M059J (cell line): ENCODE results near the gene SLC35E4. TPM values are rescaled to one million over a fixed set of nuclear protein-coding genes. Genes with fewer than 3 reads are reported as not detected.
A peak's percentile ranks its signal among the peaks of the same experiment; 100 is the strongest.
"Not testable (repeated sequence)": the region's sequence is repeated elsewhere in the genome, so short reads cannot be mapped to it uniquely, and the experiment has no call there.

ENCODE experiments used
- DNase-seq: peaks from one replicate; pipeline ENCODE4 v3.0.0-alpha.2; 2012; ENCODE audit warnings: low read depth
- total RNA-seq: library from RNA; depleted of rRNA; stranded (reverse); fragments of >200 nt; shearing (Covaris generic); gene quantifications from 2 replicates; pipeline ENCODE4 v1.2.3, GENCODE V29; 2014

The SLC35E4 gene
- total RNA-seq, 1 experiment from 2014 or later: 9.0 TPM

- no peak for DNase-seq
Observed at GRCh38 chr22:30650508-30651116, 15.0 kb downstream of the SLC35E4 start.

- no peak for DNase-seq
Observed at GRCh38 chr22:30652852-30653251, 17.3 kb downstream of the SLC35E4 start.

GRCh38 chr22:30654361-30654760, 18.8 kb downstream of the SLC35E4 start:
- no peak for DNase-seq

GRCh38 chr22:30655532-30655931, 20.0 kb downstream of the SLC35E4 start:
- no peak for DNase-seq

DNA sequence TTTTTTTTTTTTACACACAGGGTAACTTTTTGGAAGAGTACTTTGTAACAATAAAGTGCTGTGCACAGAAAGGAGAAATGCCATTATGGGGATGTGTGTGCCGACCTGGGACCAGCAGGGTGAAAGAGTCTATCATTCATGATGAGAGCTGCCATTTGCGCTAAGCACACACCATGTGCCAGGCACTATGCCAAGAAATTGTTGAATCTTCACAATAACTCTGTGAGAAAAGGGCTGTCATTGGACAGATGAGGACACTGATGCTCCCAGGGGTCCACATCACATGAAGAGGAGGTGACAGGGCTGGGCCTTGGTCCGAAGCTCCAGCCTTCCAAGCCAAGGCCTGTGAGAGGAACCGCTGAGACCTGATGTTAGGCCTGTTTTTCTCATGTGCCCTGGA, 26.5 kb downstream of the SLC35E4 start:
- DNase-seq: no peak

DNA sequence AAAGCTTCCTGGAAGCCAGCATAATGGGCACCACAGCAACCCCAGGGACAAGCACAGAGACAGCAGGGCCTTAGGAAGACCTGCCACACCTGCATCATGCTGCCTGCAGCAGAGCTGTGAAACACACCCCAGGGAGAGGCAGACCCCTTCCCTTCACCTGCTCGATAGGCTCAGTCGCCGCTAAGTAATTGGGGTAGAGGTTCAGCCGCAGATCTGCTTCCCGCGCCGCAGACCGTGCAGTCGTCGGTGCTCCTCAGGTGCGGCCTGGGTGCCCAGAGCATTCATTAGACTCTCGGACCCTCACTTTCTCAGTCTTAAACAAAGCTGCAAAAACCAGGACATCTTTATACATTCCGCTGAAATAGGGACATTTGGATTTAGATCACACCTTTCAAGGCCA, 29.2 kb downstream of the SLC35E4 start:
- DNase-seq: no peak

- DNase-seq: no peak
Observed at GRCh38 chr22:30665266-30665665, 29.7 kb downstream of the SLC35E4 start.

GRCh38 chr22:30665786-30666185, 30.2 kb downstream of the SLC35E4 start:
- DNase-seq: no peak

DNA sequence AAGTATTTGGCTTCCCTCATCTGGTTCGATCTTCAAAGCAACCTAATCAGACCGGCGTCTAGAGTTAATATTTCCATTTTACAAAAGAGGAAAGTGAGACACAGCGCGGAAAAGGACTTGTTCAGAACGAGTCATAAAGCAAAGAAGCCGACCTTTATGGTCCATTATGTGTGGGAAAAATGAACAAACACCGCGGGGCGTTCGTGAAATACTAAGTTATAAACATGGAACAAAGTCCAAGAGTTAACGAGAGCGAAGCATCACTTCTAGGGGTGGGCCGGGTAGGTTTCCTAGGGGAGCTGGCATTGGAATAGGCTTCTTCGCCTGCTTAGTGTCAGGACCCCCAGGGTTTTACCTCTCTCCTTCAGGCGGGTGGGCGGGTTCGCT, 31.5 kb downstream of the SLC35E4 start:
- no peak for DNase-seq

DNA sequence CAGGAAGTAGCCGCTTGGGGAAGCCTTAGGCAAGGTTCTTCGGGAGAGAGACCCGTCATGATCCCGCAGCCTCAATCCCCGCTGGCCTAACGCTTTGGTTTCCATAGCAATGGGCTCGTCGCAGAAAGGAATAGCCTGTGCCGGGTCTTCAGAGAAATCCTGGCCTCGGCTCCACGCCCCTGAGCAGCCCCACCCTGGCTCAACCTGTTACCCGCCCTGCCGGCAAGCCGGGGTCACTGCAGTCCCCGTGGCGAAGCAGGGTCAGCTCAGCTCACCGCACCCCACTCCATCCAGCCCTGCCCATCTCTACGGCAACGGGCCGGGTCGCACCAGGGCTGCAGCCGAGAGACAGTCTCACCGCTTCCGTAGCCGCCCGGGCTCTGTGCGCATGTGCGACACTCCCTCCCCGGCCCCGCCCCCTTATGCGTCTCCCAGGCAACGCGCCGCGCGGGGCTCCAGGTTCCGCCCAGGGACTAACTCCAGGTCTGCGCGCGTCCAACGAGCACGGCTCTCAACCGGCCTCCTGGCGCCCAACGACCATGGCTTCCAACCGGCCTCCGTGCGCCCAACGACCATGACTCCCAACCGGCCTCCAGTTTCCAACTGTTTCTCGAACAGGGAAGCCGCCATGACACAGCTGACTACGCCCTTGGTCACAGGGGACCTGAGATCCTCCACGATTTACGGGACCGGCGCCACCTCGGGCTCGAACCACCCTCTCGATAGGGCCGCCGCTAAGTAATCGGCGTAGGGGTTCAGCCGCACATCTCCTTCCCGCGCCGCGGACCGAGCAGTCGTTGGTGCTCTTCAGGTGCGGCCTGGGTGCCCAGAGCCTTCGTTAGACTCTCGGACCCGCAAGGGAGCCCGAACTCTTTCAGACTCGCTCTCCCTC, 32.2 kb downstream of the SLC35E4 start, which contains the start of gene DUSP18:
Gene DUSP18, minus strand, starts transcription at position 382 of the 892 bp plus-strand sequence. CDS start 3,872 bp downstream, outside the sequence.
- DNase-seq: peak; percentile 86

- peak; percentile 23 for DNase-seq
Observed at GRCh38 chr22:30668386-30668710, 32.8 kb downstream of the SLC35E4 start.

GRCh38 chr22:30671071-30671470, 35.5 kb downstream of the SLC35E4 start:
- no peak for DNase-seq

DNA sequence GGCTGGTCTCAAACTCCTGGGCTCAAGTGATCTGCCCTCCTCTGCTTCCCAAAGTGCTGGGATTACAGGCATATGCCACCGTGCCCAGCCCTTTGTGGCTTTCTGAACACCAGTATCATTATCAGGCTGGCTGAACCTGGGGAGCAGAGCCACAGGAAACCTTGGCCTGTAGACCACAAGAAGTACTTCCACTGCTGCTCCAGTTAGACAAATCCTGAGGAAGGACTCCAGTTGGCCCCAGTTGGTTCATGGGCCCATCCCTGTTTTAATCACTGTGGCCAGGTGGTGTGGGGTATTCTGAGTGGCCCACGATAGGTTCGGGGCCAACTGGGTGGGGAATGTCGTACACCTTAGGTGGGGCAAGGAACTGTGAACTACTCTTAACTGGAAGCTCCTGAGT, 37.6 kb downstream of the SLC35E4 start:
- no peak for DNase-seq

DNA sequence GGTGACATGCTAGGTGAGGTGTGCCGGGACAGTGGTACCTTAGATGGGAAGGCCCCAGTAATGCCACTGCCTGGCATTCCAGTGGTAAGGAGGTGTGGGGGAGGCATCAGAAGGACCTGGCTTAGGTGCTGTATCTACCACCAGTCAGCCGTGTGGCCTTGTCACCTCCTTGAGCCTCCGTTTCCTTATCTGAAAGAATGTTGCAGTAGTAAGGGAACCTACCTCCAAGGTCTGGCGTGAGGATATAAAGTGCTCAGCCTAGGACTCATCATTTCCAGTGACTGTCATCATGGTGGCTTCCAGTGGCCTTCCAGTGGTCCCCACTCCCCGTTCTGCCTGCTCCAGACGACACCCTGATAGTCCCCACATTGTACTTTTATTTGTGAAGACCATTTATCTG, 38.9 kb downstream of the SLC35E4 start:
- no peak for DNase-seq

GRCh38 chr22:30675436-30675835, 39.9 kb downstream of the SLC35E4 start:
- no peak for DNase-seq

GRCh38 chr22:30676565-30676964, 41.0 kb downstream of the SLC35E4 start:
- not testable (repeated sequence) for DNase-seq

GRCh38 chr22:30679895-30680690, 44.5 kb downstream of the SLC35E4 start:
- not testable (repeated sequence) for DNase-seq

- no peak for DNase-seq
Observed at GRCh38 chr22:30680991-30681770, 45.6 kb downstream of the SLC35E4 start.

DNA sequence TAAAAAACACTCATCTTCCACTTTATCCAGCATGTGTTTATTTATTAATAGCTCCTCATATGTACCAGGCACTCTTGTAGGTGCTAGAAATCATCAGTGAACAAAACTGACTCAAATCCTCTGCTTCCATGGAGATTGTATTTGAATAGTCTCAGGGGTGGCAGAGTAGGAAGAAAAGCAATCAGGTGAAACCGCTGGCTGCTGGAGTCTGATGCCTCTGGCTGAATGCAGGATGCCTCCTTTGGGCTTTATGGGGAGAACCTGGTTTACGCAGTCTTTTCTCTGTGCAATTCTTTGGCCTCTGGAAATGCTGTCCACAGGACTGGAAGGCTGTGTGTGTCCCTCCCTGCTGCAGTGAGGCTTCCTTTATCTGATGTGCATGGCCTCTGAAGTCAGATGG, 46.2 kb downstream of the SLC35E4 start:
- no peak for DNase-seq

DNA sequence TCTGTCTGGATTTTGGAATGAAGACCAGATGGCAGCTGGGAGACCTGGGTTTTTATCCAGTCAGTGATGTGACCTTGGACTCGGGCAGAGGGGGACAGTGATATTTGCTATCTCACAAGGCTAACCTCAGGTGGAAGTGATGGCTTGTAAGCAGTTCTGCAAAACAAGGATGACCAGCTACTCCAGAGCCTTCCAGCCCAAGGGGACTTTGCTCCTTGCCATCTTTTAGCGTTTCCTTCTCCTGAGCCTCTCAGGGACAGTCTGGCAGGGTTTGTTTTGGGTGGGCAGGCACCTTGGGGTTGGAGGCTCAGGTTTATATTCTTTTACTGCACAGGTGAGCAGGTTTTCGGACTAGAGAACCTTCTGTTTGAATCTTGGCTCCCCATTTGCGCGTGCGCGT, 49.6 kb downstream of the SLC35E4 start:
- DNase-seq: no peak

DNA sequence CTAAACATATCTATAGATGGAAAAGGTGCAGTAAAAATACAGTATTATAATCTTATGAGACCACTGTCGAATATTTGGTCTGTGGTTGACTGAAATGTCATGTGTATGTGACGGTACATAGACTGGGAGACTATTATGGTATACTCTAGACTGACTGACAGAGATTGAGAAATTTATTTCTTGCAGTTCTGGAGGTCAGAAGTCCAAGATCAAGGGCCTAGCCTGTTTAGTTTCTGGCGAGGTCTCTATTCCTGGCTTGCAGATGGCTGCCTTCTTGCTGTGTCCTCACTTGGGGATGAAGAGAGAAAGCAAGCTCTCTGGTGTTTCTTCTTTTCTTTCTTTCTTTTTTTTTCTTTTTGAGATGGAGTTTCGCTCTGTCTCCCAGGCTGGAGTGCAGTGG, 51.8 kb downstream of the SLC35E4 start:
- DNase-seq: no peak

- DNase-seq: no peak
Observed at GRCh38 chr22:30689622-30690021, 54.0 kb downstream of the SLC35E4 start.
